NB4 (cell line): Measurements from ENCODE around the gene AKT1S1.

Source experiments
- DNase-seq: peaks from one replicate; pipeline ENCODE4 v3.0.0; 2010; ENCODE audit warnings: low read depth
- H3K4me3 ChIP-seq: one replicate; pipeline ENCODE4 v1.5.1; 2011; ENCODE audit warnings: mild to moderate bottlenecking, low read depth, low read length, moderate library complexity
- CTCF ChIP-seq: IDR thresholded peaks from one replicate; pipeline ENCODE4 v1.5.1; 2012; ENCODE audit warnings: low read depth, low read length
- MAX ChIP-seq: IDR thresholded peaks from 2 replicates; pipeline ENCODE4 v1.6.1; 2011; ENCODE audit warnings: low read depth, low read length
- MYC ChIP-seq: IDR thresholded peaks from 2 replicates; pipeline ENCODE4 v1.6.1; 2011; ENCODE audit warnings: low read depth, low read length
- POLR2A ChIP-seq: IDR thresholded peaks from 2 replicates; pipeline ENCODE4 v1.6.1; 2011; ENCODE audit warnings: mild to moderate bottlenecking; ENCODE audit not compliant: insufficient read length; ENCODE audit errors: extremely low read depth

The AKT1S1 gene

GRCh38 chr19:49838885-49839588 is 38.1 kb downstream of the AKT1S1 start:
- no peak overlapping the region for H3K4me3 ChIP-seq
- no peak for DNase-seq
- TF ChIP-seq POLR2A, result no peak
- TF ChIP-seq MYC, result no peak
- no peak for TF ChIP-seq CTCF
- no peak for TF ChIP-seq MAX

- no peak overlapping the region for H3K4me3 ChIP-seq
- no peak for DNase-seq
- TF ChIP-seq MYC (no peak), POLR2A (no peak), MAX (no peak), CTCF (no peak)
Observed at GRCh38 chr19:49837425-49837824, 39.7 kb downstream of the AKT1S1 start.

- TF ChIP-seq POLR2A (no peak), CTCF (no peak), MAX (no peak), MYC (no peak)
- DNase-seq, result peak; percentile 85
- H3K4me3 ChIP-seq, result no peak overlapping the region
Observed at GRCh38 chr19:49837009-49837310, 40.2 kb downstream of the AKT1S1 start.

- TF ChIP-seq MAX (no peak), MYC (no peak), POLR2A (no peak), CTCF (no peak)
- DNase-seq, result peak; percentile 28
- no peak overlapping the region for H3K4me3 ChIP-seq
Observed at GRCh38 chr19:49836176-49837008, 40.8 kb downstream of the AKT1S1 start.

GRCh38 chr19:49835562-49835961 is 41.6 kb downstream of the AKT1S1 start:
- H3K4me3 ChIP-seq, result no peak overlapping the region
- no peak for DNase-seq
- TF ChIP-seq CTCF (no peak), MAX (no peak), POLR2A (no peak), MYC (no peak)
